Skeletal muscle satellite cell (primary cell): Measurements from ENCODE around the gene RNLS.

Experiments used
- H3K27me3 ChIP-seq: 2 replicates; pipeline ENCODE4 v1.7.0; 2013; ENCODE audit warnings: low read length; ENCODE audit not compliant: control insufficient read depth, insufficient read depth
- H3K36me3 ChIP-seq: 2 replicates; pipeline ENCODE4 v1.7.0; 2013; ENCODE audit warnings: mild to moderate bottlenecking, control low read depth, low read length; ENCODE audit not compliant: insufficient read depth
- H3K4me1 ChIP-seq: 2 replicates; pipeline ENCODE4 v1.7.0; 2013; ENCODE audit warnings: low read length; ENCODE audit not compliant: control insufficient read depth, insufficient read depth
- H3K4me2 ChIP-seq: 2 replicates; pipeline ENCODE4 v1.7.0; 2013; ENCODE audit warnings: mild to moderate bottlenecking, low read length
- H3K4me3 ChIP-seq: 2 replicates; pipeline ENCODE4 v1.7.0; 2013; ENCODE audit warnings: low read length
- H3K9ac ChIP-seq: 2 replicates; pipeline ENCODE4 v1.7.0; 2013; ENCODE audit warnings: mild to moderate bottlenecking, low read depth, low read length, moderate library complexity
- H3K9me3 ChIP-seq: replicated peaks from 2 replicates; pipeline ENCODE4 v1.7.0; 2013; ENCODE audit warnings: mild to moderate bottlenecking, control low read depth, low read length

Gene RNLS

GRCh38 chr10:88546497-88546896, 36.6 kb downstream of the RNLS start:
- no peaks in the 10 kb centered on the region for H3K27me3 ChIP-seq
- no peak overlapping the region for H3K9ac ChIP-seq
- no peak overlapping the region for H3K4me3 ChIP-seq
- no peaks in the 10 kb centered on the region for H3K9me3 ChIP-seq
- no peaks in the 10 kb centered on the region for H3K36me3 ChIP-seq
- H3K4me1 ChIP-seq = peaks cover 4% of the 10 kb centered on the region
- no peak overlapping the region for H3K4me2 ChIP-seq

GRCh38 chr10:88545359-88545758, 37.8 kb downstream of the RNLS start:
- no peak overlapping the region for H3K4me2 ChIP-seq

GRCh38 chr10:88544140-88544870, 38.8 kb downstream of the RNLS start:
- no peaks in the 10 kb centered on the region for H3K27me3 ChIP-seq
- no peaks in the 10 kb centered on the region for H3K9me3 ChIP-seq
- H3K4me2 ChIP-seq = no peak overlapping the region
- peaks cover 13% of the 10 kb centered on the region for H3K4me1 ChIP-seq
- H3K4me3 ChIP-seq = no peak overlapping the region
- H3K9ac ChIP-seq = no peak overlapping the region
- H3K36me3 ChIP-seq = no peaks in the 10 kb centered on the region

More at GRCh38 chr10:88545359-88545758, 37.8 kb downstream of the RNLS start:
- H3K4me1 ChIP-seq = peaks cover 13% of the 10 kb centered on the region
- H3K27me3 ChIP-seq = no peaks in the 10 kb centered on the region
- no peak overlapping the region for H3K4me3 ChIP-seq
- no peaks in the 10 kb centered on the region for H3K36me3 ChIP-seq
- no peak overlapping the region for H3K9ac ChIP-seq
- H3K9me3 ChIP-seq = no peaks in the 10 kb centered on the region

GRCh38 chr10:88542522-88542921, 40.6 kb downstream of the RNLS start:
- H3K36me3 ChIP-seq = no peaks in the 10 kb centered on the region

GRCh38 chr10:88541116-88541626, 41.9 kb downstream of the RNLS start:
- H3K36me3 ChIP-seq = no peaks in the 10 kb centered on the region
- peak overlapping the region; percentile 19 for H3K4me2 ChIP-seq
- peaks cover 26% of the 10 kb centered on the region for H3K4me1 ChIP-seq
- H3K4me3 ChIP-seq = no peak overlapping the region
- no peak overlapping the region for H3K9ac ChIP-seq
- H3K27me3 ChIP-seq = no peaks in the 10 kb centered on the region
- H3K9me3 ChIP-seq = no peaks in the 10 kb centered on the region

More at GRCh38 chr10:88542522-88542921, 40.6 kb downstream of the RNLS start:
- peaks cover 22% of the 10 kb centered on the region for H3K4me1 ChIP-seq
- H3K27me3 ChIP-seq = no peaks in the 10 kb centered on the region
- H3K9ac ChIP-seq = no peak overlapping the region
- no peaks in the 10 kb centered on the region for H3K9me3 ChIP-seq
- no peak overlapping the region for H3K4me3 ChIP-seq
- H3K4me2 ChIP-seq = no peak overlapping the region

- Histone ChIP-seq H3K27me3 (no peaks in the 10 kb centered on the region), H3K9me3 (no peaks in the 10 kb centered on the region), H3K36me3 (no peaks in the 10 kb centered on the region)
Observed at GRCh38 chr10:88540351-88540750, 42.8 kb downstream of the RNLS start.

GRCh38 chr10:88538048-88538447, 45.1 kb downstream of the RNLS start:
- H3K9ac ChIP-seq = no peak overlapping the region
- H3K4me3 ChIP-seq = no peak overlapping the region
- H3K9me3 ChIP-seq = no peaks in the 10 kb centered on the region
- H3K4me2 ChIP-seq = peak overlapping the region; percentile 35
- no peaks in the 10 kb centered on the region for H3K27me3 ChIP-seq
- no peaks in the 10 kb centered on the region for H3K36me3 ChIP-seq
- peaks cover 26% of the 10 kb centered on the region for H3K4me1 ChIP-seq

More at GRCh38 chr10:88540351-88540750, 42.8 kb downstream of the RNLS start:
- Histone ChIP-seq H3K9ac (no peak overlapping the region), H3K4me3 (no peak overlapping the region), H3K4me2 (no peak overlapping the region), H3K4me1 (peaks cover 26% of the 10 kb centered on the region)

GRCh38 chr10:88537322-88537721, 45.8 kb downstream of the RNLS start:
- H3K9me3 ChIP-seq = no peaks in the 10 kb centered on the region
- no peaks in the 10 kb centered on the region for H3K36me3 ChIP-seq
- no peak overlapping the region for H3K9ac ChIP-seq
- H3K4me2 ChIP-seq = no peak overlapping the region
- H3K4me1 ChIP-seq = peaks cover 26% of the 10 kb centered on the region
- H3K4me3 ChIP-seq = no peak overlapping the region
- no peaks in the 10 kb centered on the region for H3K27me3 ChIP-seq

- no peaks in the 10 kb centered on the region for H3K27me3 ChIP-seq
- no peak overlapping the region for H3K9ac ChIP-seq
- H3K4me1 ChIP-seq = peaks cover 27% of the 10 kb centered on the region
- H3K36me3 ChIP-seq = no peaks in the 10 kb centered on the region
- H3K4me3 ChIP-seq = no peak overlapping the region
- no peak overlapping the region for H3K4me2 ChIP-seq
- H3K9me3 ChIP-seq = no peaks in the 10 kb centered on the region
Observed at GRCh38 chr10:88536437-88536836, 46.7 kb downstream of the RNLS start.

- Histone ChIP-seq H3K4me1 (peaks cover 31% of the 10 kb centered on the region), H3K9ac (no peak overlapping the region), H3K36me3 (no peaks in the 10 kb centered on the region), H3K4me3 (no peak overlapping the region), H3K9me3 (no peaks in the 10 kb centered on the region), H3K4me2 (no peak overlapping the region), H3K27me3 (no peaks in the 10 kb centered on the region)
Observed at GRCh38 chr10:88534072-88534665, 48.9 kb downstream of the RNLS start.

- Histone ChIP-seq H3K9ac (no peak overlapping the region), H3K4me3 (no peak overlapping the region), H3K4me1 (peaks cover 23% of the 10 kb centered on the region), H3K36me3 (no peaks in the 10 kb centered on the region), H3K27me3 (no peaks in the 10 kb centered on the region), H3K4me2 (no peak overlapping the region), H3K9me3 (no peaks in the 10 kb centered on the region)
Observed at GRCh38 chr10:88531392-88532052, 51.6 kb downstream of the RNLS start.
